Activated CD8-positive, alpha-beta memory T cell treated with anti-CD3 and anti-CD28 coated beads, Interleukin-2, amount 50 U/mL, for 24 hours (primary cell): ENCODE results near the gene EMID1.

Source experiments
- DNase-seq: peaks from one replicate; pipeline ENCODE4 v3.0.0-alpha.2; 2020; ENCODE audit errors: extremely low read depth

EMID1 gene

GRCh38 chr22:29195118-29195963 lies 10.4 kb upstream of the EMID1 start:
- DNase-seq: no peak

GRCh38 chr22:29195964-29196666 lies 9.6 kb upstream of the EMID1 start:
- no peak for DNase-seq

GRCh38 chr22:29197096-29197495 lies 8.6 kb upstream of the EMID1 start:
- DNase-seq: no peak

DNA sequence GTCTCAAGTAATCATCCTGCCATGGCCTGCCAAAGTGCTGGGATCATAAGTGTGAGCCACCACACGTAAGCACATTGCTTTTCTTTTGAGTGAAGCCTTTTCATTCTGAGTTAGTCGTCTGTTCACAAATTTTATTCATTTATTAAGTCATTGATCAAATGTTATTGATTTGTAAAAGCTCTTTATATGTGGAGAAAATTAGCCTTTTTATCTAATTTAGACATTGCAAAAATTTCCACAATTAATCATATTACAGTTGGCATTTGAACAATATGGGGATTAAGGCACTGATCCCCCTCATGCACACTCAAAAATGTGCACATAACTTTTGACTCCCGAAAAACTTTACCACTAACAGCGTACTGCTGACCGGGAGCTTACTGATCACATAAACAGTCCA lies 7.5 kb upstream of the EMID1 start:
- DNase-seq: no peak

GRCh38 chr22:29199702-29200400 lies 5.8 kb upstream of the EMID1 start:
- no peak for DNase-seq

- DNase-seq: no peak
Measured at GRCh38 chr22:29200901-29201300, 4.8 kb upstream of the EMID1 start.

- DNase-seq: no peak
Measured at GRCh38 chr22:29201782-29202181, 3.9 kb upstream of the EMID1 start.

- DNase-seq: peak; percentile 10
Measured at GRCh38 chr22:29202212-29203192, 3.2 kb upstream of the EMID1 start.

DNA sequence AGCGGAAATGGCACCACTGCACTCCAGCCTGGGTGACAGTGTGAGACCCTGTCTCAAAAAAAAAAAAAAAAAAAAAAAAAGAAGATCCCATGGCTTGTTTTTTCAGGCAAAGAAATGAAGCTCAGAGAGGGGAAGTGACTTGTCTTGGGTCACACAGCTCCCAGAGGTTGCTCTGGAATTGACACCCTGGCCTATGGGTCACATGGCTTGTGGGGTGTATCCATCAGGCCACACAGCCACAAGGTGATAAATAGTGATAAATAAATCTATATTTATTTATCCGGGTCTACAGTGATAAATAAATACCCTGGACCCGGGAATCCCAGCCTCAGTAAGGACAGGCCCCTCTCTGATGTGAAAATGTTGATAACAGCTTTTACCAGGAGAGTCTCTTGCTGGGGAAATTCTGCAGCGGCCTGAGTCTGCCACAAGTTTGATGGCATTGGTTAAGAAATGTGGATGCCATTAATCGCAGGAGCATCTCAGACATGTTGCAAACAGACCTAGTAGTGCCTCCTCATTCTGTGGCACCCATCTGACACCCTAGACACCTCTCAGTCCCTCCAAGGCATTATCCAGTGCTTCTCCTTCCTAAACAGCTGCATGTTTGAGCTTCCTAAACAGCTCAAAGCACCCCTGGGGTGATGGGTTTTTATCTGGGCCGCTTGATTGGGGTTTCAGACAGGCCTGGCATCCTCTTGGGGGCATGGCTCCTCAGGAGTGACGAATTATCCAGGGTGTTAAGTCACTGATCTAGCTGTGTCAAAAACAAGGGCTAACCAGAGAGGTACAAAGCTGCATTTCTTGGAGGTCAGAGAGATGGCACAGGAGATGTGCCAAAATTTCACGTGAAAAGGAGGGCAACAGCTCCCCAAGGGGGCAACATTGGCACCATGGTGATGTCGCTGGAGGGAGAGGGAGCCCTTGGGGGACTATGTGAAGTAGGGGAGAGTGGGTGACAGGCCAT lies 1.9 kb upstream of the EMID1 start:
- DNase-seq: no peak

DNA sequence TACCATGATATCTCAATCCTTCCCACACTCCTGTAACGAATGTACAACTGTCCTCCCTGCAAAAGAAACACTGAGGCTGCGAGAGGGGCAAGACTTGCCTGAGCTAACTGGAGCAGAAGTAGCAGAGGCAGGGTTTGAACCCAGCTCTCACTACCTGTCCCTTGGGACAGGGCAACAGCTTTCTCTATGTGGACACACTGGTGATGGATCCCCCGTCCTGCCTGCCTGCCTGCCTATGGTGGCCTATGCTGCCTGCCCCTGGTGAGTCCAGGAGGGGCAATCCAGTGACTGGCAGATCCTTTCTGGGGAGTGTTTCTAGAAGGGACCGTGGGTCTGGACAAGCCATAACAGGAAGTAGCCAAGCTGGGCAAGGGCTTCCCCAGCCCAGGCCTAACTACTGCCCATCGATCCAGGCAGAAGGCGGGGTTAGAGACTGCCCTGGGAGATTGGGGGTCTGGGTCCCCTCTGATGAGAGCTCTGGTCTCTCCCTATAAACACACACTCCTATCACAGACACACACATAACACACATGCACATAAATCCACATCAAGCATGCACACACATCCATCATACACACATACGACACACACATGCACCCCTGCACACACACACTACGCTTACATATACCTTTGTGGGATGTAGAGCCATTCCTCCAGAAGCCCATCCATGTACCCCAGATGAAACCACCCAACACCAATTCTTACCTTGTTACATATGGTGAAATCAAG lies 1.1 kb upstream of the EMID1 start:
- DNase-seq: no peak

GRCh38 chr22:29205252-29205593 lies 473 bp upstream of the EMID1 start:
- DNase-seq: no peak

DNA sequence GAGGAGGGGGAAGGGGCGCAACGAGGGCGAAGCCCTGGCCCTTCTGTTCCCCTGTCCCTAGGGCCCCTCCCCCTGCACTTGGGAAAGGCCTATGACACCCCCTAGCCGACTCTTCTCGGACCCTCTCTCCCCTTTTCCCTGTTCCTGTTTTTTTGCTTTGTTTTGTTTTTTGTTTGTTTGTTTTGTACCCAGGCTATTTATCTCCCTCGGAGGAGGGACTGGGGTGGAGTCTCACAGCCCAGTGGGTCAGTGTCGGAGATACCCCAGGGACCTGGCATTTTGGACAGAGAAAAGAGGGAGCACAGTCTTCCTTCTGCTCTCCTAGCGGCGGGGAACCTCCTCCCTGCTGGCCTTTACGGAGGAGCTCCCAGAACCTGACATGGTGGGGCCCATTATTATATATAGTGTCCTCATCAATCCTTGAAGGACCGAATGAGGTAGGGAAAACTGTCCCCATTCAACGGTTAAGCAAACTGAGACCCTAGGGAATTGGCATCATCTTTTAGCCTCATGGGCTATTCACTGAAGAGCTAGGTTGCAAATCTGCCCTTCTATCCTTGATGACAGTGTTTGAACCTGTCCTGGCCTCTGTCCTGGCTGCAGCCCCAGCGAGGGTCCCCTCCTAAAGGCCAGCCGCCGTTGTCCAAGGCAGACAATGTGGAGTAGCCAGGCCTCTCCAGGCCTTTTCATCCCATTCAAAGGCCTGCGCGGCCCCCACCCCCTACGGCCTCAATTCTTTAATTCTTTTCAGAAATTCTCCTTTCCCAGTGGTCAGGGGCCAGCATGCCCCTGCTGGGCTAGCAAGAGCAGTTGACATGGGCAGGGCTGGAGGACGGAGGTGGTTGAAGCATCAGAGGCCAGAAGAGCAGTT lies 911 bp downstream of the EMID1 start:
- no peak for DNase-seq

- no peak for DNase-seq
Measured at GRCh38 chr22:29207243-29207550, 1.5 kb downstream of the EMID1 start.

DNA sequence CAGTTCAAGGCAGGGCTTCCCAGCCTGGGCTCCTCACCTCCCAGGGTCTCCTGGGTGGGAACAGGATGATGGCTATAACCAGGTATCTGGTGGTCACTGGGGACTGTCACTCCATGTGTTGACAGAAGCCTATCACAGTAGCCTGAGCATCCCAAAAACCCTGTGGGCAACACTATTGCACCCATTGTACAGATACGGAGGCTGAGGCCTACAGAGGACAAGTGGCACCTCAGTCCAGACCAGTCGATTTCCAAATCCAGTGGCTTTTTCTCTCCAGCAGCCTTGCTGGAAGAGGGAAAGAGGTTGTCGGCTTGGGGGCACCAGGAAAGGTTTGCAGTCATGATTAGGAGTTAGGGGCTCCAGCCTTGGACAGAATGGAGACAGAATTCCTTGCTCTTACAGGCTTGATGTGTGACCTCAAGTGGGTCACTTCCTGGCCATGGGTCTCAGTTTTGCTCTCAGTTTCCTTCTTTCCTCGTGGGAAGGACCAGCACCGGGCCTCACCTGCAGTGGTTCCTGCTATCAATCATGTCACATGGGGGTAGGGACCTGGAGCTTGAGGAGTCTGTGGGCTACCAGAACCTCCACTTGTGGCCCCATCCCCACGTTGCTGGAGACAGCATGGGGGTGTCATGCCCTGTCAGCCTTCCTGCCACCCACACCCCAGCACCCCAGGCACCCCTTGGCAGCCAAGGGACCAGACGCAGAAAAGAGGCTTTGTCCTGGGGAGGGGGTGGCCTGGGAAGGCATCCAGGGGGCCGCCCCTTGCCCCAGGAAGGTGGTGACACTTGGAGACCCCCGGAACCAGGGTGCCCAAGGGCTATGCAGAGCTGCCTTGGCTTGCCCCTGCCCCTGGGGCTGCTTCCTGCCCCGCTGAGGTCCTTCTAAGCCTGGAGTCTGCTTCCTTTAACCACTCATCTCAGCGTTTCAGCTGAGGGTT lies 2.1 kb downstream of the EMID1 start:
- DNase-seq: no peak

- no peak for DNase-seq
Measured at GRCh38 chr22:29208502-29208862, 2.8 kb downstream of the EMID1 start.

DNA sequence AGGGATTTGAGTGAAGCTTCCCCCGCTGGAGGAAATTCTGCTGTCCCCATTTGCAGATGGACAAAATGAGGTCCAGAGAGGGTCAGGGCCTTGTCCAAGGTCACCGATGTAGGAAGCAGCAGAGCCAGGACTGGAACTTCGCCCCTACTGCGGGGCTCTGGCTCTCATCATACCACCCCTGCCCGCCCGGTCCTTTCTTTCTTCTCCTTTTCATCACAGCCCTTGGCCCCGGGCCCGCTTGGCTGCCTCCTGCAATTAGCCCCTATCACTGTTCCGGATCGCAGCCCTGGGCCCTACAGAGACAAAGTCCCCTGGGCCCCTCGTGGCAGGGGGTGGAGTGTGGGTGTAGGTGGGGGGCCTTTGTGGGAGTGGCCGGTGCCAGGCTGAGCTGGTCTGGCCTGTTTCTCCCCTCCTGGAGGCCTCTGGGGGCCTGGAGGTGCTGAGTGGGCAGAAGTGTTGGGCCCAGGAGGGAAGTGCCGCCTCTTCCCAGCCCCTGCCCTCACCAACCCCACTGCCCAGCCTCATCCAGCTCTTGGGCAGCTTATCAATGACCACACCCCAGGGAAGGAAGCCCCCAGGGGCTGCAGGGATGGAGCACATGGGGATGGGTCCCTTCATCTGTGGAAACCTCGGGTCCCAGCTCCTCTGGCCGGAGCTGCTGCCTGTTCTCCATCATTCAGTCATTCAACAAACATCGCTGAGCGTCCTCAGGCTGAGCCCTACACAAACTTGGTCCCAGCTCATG lies 3.4 kb downstream of the EMID1 start:
- no peak for DNase-seq

- DNase-seq: no peak
Measured at GRCh38 chr22:29209624-29209929, 3.9 kb downstream of the EMID1 start.
